ENCODE measurements around the gene SLC44A1. TPM values are rescaled to one million over a fixed set of nuclear protein-coding genes. Genes with fewer than 3 reads are reported as not detected.

SLC44A1 gene
- total RNA-seq, 1 experiment from 2014 or later, result 276 TPM

DNA sequence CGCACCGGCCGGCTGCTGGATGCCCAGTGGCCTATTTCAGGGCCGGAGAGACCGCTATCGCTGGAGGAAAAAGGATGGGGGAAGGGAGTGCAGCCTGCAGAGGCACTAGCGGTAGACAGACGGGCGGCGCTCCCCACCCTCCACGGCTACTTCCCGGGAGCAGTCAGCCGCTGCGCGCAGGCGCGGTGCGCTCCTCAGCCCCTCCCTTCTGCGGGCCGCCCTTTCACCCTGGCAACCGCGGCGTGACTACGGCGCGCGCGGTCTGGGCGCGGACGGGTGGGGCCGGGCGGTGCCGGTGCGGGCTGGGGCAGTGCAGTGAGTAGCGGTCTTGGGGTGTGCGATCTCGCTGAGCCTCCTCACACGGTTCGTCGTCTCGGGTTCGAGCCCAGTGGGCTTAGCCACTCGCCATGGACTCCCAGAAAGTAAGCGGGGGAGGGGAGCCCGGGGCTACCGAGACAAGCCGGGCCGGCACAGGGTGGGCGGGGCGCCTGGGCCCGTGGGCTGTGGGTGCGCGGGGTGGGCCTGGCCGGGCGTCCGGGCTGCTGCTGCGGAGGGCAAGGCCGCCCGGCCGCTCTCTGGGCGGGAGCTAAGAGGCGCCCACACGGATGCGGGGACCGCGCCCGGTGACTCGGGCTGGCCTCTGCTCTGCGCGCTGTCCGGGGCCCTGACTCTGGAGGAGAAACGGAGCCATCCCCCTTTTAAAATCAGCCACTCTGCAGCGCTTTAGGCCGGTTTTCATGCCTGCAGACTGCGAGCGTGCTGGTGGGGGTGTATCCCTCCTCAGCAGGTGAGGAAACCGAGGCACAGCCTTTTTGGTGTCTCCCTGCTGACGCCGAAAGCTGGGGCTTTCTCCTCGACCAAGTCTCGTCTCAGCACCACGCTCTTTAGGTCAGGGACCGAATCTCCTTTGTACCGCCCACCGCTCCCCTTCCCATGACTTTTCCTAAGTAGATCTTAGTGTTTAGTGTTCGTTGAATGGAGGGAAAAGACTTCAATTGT is 203.7 kb downstream of the SLC44A1 start, which contains the start of gene FSD1L:
TSS of gene FSD1L (plus strand) at position 221 of the 999 bp plus-strand sequence. CDS start at position 408, 187 bp downstream.
- DNase-seq (ENCODE audit: extremely low read depth, low read depth), result peak; percentile 90

- no peak for DNase-seq (ENCODE audit: extremely low read depth, low read depth)
Measured at GRCh38 chr9:105449081-105449480, 204.6 kb downstream of the SLC44A1 start.

DNA sequence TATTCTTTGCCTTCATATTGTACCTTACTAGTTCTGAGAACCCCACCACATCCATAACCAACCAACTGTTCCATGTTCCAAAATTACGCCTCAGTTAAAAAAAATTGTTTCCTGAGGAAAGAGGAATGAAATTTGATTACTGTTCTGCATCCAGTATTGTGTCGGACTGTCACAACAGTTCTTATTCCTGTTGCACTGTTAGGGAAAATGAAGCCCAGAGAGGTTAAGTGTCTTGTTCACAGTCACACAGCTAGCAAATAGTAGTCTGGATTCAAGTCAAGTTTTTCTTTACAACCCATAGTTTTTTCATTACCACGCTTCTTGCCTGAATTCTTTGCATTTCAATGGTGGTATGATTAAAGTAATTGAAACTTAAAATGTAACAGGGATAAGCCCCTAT is 207.7 kb downstream of the SLC44A1 start:
- DNase-seq (ENCODE audit: extremely low read depth, low read depth), result no peak

GRCh38 chr9:105455836-105456475 is 211.5 kb downstream of the SLC44A1 start:
- DNase-seq (ENCODE audit: extremely low read depth, low read depth), result no peak

DNA sequence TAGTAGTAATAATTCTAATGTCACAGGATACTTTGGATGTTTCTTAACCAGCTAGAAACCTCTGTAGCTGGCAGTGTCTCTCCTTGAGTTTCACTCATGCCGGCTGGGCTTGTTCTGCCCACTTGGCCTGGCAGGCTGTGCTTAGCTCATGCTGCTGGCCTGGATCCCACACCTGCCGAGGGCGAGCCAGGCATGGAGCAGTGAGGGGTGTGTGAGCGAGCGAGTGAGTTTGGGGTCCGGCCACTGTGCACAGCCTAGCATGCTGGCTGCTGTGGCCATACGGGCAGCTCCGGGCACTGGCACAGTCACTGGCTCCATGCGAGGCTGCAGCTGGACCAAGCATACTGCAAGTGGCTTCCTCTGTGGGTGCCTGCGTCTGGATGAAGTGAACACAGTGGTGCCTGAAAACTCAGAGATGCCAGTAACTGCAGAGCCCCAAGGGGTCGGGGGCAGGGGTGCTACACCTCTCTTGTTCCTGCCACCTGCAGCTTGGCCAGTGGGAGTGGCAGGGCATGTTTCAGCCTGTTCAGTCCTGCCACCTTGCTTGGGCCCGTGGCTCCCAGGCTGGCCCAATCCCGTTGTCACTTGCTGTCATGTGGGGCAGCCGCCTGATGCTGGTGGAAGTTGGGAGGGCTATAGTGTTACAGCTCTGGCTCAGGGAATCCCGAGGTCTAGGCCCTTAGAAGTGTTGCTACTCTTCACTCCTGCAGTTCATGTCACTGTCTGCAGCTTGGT is 213.3 kb downstream of the SLC44A1 start:
- DNase-seq (ENCODE audit: extremely low read depth, low read depth), result no peak

DNA sequence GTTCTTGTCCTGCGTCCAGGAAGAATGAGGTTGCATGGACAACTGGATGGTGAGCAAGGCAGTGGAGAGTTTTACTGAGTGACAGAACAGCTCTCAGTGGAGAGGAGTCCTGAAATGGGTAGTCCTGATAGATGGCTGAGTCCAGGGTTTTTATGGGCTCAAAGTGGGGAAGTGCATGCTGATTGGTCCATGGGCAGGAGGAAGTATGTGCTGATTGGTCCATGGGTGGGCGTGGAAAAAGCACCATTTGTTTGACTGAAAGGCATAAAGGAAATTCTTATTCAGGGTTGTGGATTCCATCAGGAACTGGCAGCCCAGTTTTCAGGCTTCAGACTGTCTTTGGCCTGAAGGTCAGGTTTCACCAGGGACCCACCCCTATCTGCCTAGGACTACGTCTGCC is 214.0 kb downstream of the SLC44A1 start:
- no peak for DNase-seq (ENCODE audit: extremely low read depth, low read depth)

- DNase-seq (ENCODE audit: extremely low read depth, low read depth), result no peak
Measured at GRCh38 chr9:105459336-105459735, 214.9 kb downstream of the SLC44A1 start.

DNA sequence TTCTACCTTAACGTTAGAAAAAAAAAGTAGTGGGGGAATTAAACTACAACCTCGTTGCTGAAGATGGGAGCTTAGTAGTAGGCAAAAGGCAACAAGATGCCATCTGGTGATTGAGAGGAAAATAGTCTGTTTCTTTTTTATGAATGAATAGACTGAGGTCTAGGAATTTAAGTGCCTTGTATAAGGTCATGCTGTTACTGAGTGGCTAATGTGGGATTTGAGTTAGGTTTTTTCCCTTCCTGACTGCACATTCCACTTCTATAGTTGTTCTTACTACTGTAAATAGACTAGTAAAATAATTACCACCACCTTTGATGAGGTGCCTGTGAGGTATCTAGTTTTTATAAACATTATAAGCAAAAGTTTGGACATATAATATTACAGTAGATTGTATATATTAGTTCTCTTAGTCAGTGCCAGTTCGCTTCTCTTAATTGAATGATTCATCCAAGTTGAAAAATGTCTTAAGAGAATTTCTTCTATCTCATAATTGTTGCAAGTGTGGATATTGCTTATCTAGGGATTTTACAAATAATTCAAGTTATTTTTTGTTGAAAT is 222.5 kb downstream of the SLC44A1 start:
- DNase-seq (ENCODE audit: extremely low read depth, low read depth), result no peak

DNA sequence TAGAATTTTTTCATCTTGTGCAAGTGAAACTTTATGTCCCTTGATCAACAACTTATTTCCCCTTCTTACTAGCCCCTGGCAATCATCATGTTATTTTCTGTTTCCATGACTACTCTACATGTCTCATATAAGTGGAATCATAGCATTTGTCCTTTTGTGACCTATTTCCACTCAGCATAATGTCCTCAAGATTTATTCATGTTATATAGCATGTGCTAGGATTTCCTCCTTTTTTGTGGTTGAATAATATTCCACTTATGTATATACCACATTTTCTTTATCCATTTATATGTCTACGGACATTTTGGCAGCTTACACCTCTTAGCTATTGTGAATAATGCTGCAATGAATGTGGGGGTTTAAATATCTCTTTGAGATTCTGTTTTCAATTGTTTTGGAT is 224.4 kb downstream of the SLC44A1 start:
- no peak for DNase-seq (ENCODE audit: extremely low read depth, low read depth)

DNA sequence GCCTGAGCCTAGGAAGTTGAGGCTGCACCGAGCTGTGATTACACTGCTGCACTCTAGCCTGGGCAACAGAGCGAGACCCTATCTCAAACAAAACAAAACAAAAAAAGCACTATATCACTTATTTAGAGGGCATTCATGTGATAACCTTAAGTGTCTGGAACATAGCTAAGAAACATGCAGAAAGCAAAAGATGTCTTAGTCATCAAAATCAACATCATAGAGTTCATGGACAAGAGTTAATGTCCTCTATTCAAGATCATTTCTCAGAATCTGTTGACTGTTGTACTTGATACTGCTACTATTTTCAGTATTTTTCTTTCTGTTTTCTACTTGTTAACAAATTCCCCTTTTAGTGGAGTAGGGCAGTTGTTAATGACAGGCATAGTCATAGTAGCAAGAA is 228.8 kb downstream of the SLC44A1 start:
- DNase-seq (ENCODE audit: extremely low read depth, low read depth), result no peak

DNA sequence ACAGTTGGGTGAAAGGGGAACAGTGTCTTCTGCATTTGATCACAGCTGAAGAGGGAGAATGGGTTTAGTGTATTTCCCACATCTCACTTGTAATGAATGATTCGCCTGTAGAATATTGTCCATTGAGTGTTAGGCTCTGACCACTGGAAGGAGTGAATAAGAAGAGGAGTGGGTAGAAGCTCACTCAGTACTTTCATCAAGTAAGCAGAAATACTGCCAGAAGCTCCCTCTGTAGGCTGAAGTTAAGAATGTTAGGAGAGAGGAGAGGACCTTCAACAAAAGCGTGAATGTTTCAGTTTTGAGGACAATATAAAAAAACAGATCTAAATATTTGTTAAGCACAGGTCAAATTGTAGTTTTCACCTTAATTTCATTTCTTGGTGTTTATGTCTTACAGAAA is 230.9 kb downstream of the SLC44A1 start:
- peak; percentile 13 for DNase-seq (ENCODE audit: extremely low read depth, low read depth)

- no peak for DNase-seq (ENCODE audit: extremely low read depth, low read depth)
Measured at GRCh38 chr9:105479846-105480245, 235.4 kb downstream of the SLC44A1 start.

DNA sequence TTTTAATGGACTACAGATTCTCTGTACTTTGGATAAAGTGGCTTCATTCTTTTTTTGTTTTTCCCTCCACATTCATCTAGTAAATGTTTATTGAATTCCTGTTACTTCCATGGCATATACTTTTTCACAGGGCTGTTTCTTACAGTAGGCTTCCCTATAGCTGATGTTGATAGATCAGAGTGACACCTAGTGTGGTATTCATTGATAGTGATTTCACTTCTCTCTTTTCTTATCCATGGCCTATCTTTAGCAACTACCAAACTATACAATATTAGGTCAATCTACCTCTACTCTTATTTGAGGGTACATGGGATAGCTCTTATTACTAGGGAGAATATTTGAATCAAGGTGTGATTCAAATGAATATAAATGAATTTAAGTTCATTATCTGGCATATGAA is 239.2 kb downstream of the SLC44A1 start:
- no peak for DNase-seq (ENCODE audit: extremely low read depth, low read depth)

DNA sequence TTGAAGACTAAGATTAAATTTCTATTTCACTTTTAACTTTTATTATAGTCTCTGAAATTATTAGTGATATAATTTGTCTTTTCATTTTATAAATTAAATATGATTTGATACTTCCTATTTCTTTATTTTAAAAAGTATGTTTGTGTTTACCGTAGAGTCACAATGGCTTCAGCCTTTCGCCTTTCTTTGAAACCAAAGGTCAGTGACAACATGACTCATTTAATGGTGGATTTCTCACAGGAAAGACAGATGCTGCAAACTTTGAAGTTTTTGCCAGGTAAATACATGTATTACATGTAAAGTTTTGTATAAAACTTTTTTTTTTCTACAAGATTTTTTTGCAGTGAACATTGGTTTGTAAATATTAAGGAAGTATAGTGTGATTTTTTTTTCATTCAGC is 239.8 kb downstream of the SLC44A1 start:
- no peak for DNase-seq (ENCODE audit: extremely low read depth, low read depth)

DNA sequence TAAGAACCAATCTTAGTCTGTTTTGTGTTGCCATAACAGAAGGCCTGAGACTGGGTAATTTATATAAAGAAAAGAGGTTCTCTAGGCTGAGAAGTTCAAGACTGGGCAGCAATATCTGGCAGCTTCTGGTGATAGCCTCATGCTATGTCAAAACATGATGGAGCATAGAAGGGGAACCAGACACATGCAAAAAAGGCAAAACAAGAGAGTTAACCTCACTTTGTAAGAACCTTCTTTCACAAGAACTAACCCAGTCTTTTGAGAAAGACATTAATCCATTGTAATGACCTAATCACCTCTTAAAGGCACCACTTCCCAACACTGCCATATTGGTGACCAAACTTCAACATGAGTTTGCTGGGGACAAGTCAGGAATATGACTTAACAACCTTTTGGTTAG is 240.7 kb downstream of the SLC44A1 start:
- DNase-seq (ENCODE audit: extremely low read depth, low read depth), result no peak

Other genes with a start within 250 kb of the SLC44A1 start
- gene FSD1L, start 203.4 kb downstream of the SLC44A1 start, total RNA-seq (2014; rRNA removed; shearing (Covaris generic)), result 4.0 and 6.2 TPM in 2 replicates

All from NCI-H460 (cell line).